Islet precursor cell (in vitro differentiated cells): ENCODE measurements around the gene NPY4R.
"Not testable (repeated sequence)": the region's sequence is repeated elsewhere in the genome, so short reads cannot be mapped to it uniquely, and the experiment has no call there.

Source experiments
- DNase-seq: peaks from one replicate; pipeline ENCODE4 v3.0.0-alpha.2; 2018

Gene NPY4R

DNA sequence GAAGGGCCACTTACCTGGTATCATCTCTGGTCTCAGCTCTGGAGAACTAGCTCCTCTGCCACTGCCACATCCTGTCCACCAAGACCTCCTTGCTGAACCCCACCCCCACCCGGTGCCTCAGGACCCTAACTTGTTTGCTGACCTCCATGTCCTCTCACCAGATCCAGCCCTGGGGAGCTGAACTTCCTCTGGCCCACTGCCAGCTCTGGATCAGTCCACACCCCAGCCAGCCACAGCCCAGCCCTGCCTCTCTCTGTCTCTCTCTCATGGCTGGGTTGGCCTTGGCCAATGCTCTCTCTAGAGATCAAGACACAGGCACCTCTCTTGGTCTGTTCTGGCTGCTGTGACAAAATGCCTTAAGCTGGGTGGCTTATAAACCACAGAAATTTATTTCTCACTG, 14.4 kb downstream of the NPY4R start:
- not testable (repeated sequence) for DNase-seq

DNA sequence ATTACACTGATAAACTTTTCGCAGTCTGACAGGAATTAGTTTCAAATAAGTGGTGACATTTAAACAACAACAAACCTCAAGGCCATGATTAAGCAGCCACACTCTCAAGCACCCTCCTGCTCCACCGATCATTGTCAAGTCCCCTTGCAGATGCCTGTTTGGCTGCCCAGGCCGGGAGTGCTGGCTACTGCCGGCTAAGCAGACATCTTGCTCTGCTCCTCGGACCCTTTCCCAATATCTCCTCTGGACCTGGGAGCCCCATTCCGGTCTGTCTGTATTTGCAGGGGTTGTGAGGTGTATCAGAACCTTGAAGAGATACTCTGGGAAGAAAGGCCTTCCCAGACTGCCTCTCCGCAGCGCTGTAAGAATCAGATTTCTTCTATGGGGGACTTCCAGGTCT, 14.9 kb downstream of the NPY4R start:
- peak; percentile 40 for DNase-seq

DNA sequence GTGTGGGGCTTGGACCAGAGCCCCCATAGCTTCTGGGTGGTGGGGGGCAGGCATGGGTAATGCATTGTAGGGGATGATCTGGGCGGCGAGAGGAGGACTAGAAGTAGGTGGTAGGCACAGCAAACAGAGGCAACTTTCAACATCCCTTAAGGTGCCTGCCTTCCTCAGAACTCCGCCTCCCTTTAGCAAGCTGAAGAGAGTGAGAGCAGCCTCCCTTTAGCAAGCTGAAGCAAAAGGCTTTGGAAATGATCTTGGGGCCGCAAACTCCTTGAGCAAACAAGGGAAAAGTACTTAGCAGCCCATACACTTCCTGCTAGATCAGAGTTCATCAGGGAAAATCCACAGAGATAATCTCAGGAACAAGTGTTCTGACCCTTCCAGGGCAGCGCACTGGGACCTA, 18.3 kb downstream of the NPY4R start:
- DNase-seq, result peak; percentile 7

DNA sequence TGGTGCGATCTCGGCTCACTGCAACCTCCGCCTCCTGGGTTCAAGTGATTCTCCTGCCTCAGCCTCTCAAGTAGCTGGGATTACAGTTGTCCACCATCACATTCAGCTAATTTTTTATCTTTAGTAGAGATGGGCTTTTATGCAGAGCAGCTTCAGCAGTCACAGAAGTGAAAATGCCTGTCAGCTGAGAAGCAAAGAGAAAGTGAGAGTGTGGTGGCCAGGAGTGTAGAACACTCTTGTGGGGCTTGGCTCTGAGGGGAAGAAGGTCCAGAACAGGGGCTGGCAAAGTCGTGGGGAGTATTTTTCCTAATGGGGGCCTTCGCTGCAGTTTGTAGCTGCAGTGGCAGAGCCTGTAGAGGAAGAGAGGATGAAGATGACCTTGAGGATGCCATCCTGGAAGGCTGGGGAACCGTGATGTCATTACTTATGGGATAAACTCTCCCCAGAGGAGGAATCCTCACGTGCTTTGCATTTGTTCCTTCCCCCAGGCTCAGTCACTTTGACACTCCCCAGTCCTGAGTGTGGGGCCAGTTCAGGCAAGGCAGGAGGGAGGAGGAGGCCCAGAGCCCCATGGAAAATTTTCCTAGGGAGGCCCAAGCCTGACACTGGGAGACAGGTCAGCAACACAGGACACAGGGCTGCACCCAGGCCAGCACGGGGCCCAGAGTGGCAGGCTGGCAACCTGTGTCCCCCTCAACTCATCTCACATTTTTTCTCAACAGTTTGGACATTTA, 20.2 kb downstream of the NPY4R start:
- DNase-seq, result not testable (repeated sequence)

DNA sequence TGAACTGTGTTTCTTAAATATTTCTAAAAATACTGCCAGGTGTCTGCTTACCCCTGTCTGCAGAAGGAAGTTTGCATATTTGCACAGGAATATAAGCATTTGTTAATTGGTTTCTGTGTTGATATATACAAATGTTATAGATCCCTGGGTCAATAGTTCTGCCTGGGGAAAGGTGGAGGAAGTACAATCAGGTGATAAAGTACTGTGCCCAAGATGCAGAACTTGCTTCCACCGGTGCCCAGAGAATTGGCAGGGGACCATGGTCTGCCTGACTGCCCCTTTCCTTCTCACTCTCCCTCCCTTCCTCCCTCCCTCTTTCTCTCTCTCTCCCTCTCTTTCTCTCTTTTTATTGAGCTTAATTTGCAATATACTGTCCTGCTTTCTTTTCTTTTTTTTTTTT, 22.3 kb downstream of the NPY4R start:
- not testable (repeated sequence) for DNase-seq

DNA sequence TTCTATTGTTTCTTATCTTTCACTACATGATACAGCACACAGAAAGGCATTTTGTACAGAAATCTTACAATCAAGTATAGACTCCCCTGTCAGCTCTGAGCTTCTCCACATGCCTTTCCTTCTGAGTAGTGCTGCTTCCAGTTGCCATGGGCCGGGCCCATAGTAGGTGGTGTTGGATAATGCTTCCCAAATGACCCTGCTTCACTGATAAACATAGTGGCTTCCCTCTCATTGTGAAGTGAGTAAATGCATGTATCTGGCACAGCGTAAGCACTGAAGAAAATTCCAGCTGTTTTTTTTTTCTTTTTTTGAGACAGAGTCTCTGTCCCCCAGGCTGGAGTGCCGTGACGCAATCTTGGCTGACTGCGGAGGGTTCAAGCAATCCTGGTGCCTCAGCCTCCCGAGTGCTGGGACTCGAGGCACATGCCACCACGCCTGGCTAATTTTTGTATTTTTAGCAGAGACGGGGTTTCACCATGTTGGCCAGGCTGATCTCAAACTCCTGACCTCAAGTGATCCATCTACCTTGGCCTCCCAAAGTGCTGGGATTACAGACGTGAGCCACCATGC, 23.0 kb downstream of the NPY4R start:
- peak; percentile 45 for DNase-seq

DNA sequence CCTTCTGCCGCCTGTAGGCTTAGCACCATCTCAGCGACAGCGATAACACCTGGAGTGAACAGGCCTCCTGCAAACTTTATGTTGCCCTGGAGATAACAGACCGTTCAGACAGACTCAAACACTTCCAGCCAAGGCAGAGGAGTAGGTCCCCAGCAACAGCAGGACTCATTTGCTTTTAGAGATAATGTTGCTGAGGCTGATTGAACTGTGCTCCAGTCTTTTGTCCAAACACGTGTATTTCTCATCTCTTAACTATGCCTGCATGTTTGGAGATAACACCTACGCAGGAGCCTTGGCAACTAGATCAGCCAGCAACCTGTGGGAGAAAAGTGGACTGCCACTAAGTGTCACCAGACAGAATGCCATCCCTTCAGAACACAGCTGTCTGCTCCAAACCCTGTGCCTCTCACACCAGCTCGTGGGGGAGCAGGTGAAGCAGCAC, 23.9 kb downstream of the NPY4R start:
- DNase-seq, result peak; percentile 47

DNA sequence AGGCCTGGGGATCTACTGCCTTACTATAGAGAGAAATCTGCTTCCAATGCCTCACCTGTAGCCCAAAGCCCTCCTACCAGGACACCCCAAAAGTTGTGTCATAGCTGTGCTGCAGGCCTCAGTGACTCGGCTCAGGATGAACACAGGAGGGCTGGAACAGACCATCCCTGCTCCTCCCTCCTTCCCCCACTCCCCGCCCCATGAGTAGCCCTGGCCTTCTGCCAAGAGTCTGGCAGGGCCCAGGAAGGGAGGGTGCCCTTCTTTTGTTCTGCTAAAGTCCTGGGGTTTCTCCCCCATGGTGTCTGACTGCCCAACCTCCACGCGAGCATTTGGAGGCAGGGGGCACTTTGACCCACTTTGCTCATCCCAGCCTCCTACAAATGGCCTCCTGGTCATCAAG, 24.8 kb downstream of the NPY4R start:
- not testable (repeated sequence) for DNase-seq

DNA sequence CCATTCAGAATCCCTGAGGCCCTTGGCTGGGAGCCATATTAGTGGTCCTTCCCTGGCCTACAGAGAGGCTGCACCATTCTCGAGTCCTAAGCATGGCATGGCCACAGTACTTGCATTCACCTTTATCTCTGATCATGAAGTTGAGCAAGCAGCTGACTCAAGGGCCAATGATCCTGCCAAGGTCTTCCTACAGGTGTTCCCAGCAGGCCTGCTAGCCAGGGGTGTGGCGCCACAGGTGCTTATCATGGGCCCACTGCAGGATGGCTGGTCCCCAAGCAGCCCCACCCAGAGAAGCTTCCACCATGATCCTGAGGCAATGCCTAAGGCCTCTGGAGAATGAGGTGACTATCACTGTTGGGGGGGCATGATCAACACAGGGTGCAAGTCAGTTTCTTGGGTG, 42.2 kb downstream of the NPY4R start:
- not testable (repeated sequence) for DNase-seq

DNA sequence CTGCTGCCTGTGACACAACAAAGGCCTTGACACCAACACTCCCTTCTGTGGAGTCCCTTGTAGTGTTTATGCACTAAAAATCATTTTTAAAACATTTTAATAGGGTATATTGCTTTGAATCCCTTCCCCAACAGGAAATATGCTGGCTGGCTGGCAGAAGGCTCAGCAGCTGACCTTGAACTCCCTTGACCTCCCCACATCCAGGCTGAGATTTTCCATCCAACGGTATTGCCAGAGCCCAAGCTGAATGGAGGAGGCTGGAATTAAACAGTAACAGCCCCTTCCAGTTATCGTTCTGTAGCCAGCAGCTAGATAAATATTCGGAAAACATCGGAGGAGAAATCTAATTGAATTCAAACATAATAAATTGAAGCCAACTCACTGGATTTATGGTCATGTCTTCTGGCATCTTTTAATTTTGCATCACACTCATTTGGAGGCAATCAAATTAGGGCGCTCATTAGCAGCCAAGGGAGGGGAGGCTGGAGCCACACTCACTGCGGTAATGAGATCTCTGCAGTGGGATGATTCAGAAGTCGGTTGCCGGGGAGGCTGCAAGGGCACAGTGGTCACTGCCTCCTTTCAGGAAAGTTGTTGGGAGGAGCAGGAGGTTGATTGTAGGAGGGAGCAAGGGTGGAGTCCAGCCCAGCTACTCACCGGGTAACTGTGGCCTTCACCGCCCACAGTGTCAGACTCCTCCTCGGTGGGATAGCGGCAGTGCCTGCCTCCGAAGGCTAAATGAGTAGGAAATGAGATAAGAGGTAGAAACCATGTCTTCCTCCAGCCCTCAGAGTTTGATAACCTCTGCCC, 46.0 kb downstream of the NPY4R start:
- DNase-seq, result not testable (repeated sequence)

DNA sequence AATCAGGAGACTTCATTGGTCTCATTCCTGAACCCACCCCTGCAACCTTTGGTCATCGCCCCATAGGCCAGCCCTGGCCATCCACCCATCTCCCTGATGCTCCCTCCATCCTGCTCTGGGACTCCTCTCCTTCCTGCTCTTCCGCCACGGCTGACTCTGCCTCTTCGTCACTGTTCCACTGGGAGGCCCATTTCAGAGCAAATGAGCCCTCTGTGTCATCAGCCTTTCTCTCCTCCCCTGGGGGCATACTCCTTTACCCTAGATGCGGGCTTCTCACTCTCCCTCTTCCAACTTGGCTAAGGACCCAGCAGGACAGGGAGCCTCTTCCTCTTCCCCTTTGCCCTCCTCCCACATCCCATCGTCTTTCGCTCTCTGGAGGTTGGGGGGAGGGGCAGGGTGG, 47.5 kb downstream of the NPY4R start:
- peak; percentile 53 for DNase-seq

DNA sequence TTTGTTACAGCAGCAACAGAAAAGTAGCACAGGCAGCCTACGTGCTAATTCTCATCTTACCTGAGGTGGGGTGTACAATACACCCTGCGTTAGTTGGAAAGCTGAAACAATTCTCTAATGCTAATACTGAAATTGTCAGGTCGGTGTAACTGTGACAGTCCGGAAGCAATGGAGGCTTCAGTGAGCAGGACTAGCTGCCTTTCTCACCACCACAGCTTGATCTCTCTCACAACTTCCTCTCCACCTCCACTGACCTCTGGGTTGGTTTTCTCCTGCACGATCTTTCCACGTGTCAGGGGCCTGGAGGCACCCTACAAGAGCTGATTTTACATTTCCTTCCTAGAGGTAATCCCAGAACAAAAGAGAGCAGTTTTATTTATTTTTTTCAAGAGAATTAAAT, 50.5 kb downstream of the NPY4R start:
- not testable (repeated sequence) for DNase-seq

DNA sequence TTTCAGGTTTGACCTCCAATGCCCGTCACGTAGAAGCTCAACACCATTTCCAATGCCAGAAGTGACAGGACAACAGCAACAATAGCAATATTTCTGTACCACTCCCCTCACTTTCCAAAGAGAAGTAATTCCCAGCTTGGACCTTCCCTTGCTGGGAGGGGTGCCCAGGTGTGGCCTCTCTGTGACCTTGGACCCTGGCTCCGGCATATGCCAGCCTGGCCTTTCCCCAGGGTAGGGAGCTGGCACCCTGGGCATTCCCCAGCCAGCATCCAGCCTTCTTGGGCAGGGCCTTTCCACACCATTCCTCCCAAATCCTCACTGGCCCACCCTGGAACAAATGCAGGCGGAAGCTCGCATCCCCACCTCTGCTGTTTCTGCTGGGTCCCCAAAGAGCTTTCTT, 53.1 kb downstream of the NPY4R start:
- not testable (repeated sequence) for DNase-seq

DNA sequence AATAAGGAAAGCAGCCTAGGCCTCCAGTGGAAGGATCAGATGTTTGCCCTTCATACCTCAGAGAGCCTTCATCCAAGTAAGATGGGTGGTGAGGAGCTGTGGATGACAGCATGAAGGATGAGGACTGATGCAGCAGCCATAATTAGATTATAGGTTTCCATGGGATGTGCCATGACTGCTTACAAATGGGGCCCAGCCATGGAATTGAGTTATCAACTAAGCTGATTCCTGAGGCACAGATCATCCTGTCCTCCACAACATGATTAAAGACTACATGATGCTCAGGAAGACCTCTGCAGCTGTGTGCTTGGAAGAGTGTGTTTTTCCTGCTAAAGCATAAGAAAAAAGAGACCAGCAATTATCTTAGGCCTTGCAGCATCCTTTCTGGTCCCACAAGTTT, 54.6 kb downstream of the NPY4R start:
- not testable (repeated sequence) for DNase-seq
